ENCODE results near the gene FICD.

Gene FICD

DNA sequence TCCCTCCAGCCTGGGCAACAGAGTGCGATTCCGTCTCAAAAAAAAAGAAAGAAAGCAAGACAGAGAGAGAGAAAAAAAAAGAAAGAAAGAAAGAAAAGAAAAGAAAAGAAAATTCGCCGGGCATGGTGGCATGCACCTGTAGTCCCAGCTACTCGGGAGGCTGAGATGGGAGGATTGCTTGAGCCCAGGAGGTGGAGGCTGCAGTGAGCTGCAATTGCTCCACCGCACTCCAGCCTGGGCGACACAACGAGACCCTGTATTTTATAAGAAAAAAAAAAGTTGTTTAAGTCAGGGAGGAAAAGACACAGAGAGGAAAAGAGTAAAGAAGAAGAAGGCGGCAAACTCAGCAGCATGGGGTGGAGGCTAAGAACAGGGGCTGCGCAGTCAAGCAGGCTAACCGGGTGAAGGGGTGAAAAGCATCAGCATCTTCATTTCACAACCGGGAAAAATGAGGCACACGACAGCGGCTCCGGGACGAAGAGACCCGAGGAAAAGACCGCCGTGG, 557 bp upstream of the FICD start:
- TF ChIP-seq, protein P1, sequence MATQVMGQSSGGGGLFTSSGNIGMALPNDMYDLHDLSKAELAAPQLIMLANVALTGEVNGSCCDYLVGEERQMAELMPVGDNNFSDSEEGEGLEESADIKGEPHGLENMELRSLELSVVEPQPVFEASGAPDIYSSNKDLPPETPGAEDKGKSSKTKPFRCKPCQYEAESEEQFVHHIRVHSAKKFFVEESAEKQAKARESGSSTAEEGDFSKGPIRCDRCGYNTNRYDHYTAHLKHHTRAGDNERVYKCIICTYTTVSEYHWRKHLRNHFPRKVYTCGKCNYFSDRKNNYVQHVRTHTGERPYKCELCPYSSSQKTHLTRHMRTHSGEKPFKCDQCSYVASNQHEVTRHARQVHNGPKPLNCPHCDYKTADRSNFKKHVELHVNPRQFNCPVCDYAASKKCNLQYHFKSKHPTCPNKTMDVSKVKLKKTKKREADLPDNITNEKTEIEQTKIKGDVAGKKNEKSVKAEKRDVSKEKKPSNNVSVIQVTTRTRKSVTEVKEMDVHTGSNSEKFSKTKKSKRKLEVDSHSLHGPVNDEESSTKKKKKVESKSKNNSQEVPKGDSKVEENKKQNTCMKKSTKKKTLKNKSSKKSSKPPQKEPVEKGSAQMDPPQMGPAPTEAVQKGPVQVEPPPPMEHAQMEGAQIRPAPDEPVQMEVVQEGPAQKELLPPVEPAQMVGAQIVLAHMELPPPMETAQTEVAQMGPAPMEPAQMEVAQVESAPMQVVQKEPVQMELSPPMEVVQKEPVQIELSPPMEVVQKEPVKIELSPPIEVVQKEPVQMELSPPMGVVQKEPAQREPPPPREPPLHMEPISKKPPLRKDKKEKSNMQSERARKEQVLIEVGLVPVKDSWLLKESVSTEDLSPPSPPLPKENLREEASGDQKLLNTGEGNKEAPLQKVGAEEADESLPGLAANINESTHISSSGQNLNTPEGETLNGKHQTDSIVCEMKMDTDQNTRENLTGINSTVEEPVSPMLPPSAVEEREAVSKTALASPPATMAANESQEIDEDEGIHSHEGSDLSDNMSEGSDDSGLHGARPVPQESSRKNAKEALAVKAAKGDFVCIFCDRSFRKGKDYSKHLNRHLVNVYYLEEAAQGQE (IDR thresholded peaks at IDR 0.05; ENCODE audit: low read depth), result no peak
- no peak for TF ChIP-seq ZBTB7A (IDR thresholded peaks at IDR 0.05; ENCODE audit: low read depth)
- no peak for TF ChIP-seq CREB1 (IDR thresholded peaks at IDR 0.05; ENCODE audit: low read depth)
- TF ChIP-seq NFIC (IDR thresholded peaks at IDR 0.05), result no peak
- no peak for TF ChIP-seq RAD21 (IDR thresholded peaks at IDR 0.05; ENCODE audit: low read depth)
- no peak for TF ChIP-seq TAF1 (IDR thresholded peaks at IDR 0.05; ENCODE audit: low read depth)
- TF ChIP-seq, protein P2, sequence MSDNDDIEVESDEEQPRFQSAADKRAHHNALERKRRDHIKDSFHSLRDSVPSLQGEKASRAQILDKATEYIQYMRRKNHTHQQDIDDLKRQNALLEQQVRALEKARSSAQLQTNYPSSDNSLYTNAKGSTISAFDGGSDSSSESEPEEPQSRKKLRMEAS (IDR thresholded peaks at IDR 0.05), result no peak
- TF ChIP-seq EP300 (IDR thresholded peaks at IDR 0.05; ENCODE audit: borderline replicate concordance), result no peak
- TF ChIP-seq YY1 (IDR thresholded peaks at IDR 0.05; ENCODE audit: low read depth), result no peak
- no peak for TF ChIP-seq TCF12 (IDR thresholded peaks at IDR 0.05; ENCODE audit: low read depth)
- TF ChIP-seq EGR1 (IDR thresholded peaks at IDR 0.05), result no peak
- TF ChIP-seq USF1 (IDR thresholded peaks at IDR 0.05), result no peak

DNA sequence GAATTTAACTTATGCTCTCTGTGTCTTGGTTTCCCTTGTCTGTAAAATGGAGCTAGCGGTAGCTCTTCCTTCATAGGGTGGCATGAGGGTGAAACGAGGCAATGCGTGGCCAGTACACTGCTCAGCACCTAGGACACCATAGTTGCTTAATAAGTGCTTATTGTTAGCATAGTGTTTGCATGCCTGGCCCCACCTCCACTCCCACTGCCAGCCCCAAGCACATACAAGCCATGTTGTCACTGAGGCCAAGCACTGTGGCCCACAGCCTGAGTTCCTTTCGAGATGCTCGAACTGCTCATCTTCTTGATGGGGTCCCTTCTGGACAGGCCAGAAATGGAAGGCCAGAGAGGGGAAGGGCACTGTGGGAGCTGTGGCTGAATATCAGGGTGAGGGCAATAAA, 839 bp downstream of the FICD start:
- TF ChIP-seq FOXM1 (IDR thresholded peaks at IDR 0.05; ENCODE audit: borderline replicate concordance, low read depth), result no peak
- no peak for TF ChIP-seq EGR1 (IDR thresholded peaks at IDR 0.05)
- TF ChIP-seq NFIC (IDR thresholded peaks at IDR 0.05), result no peak
- no peak for TF ChIP-seq EP300 (IDR thresholded peaks at IDR 0.05; ENCODE audit: borderline replicate concordance)
- TF ChIP-seq TEAD4 (IDR thresholded peaks at IDR 0.05), result no peak
- no peak for TF ChIP-seq ZBTB7A (IDR thresholded peaks at IDR 0.05; ENCODE audit: low read depth)
- TF ChIP-seq, protein P1 (IDR thresholded peaks at IDR 0.05; ENCODE audit: low read depth), result no peak
- no peak for TF ChIP-seq TAF1 (IDR thresholded peaks at IDR 0.05; ENCODE audit: low read depth)
- TF ChIP-seq USF1 (IDR thresholded peaks at IDR 0.05), result no peak
- no peak for TF ChIP-seq CEBPB (IDR thresholded peaks at IDR 0.05)
- TF ChIP-seq RAD21 (IDR thresholded peaks at IDR 0.05; ENCODE audit: low read depth), result no peak

- TF ChIP-seq, protein P2 (IDR thresholded peaks at IDR 0.05), result no peak
- TF ChIP-seq CEBPB (IDR thresholded peaks at IDR 0.05) (no peak), TAF1 (IDR thresholded peaks at IDR 0.05; ENCODE audit: low read depth) (no peak), FOXM1 (IDR thresholded peaks at IDR 0.05; ENCODE audit: borderline replicate concordance, low read depth) (no peak), YY1 (IDR thresholded peaks at IDR 0.05; ENCODE audit: low read depth) (no peak), ZBTB7A (IDR thresholded peaks at IDR 0.05; ENCODE audit: low read depth) (no peak), EP300 (IDR thresholded peaks at IDR 0.05; ENCODE audit: borderline replicate concordance) (no peak), EGR1 (IDR thresholded peaks at IDR 0.05) (no peak), RAD21 (IDR thresholded peaks at IDR 0.05; ENCODE audit: low read depth) (no peak), NFIC (IDR thresholded peaks at IDR 0.05) (no peak), USF1 (IDR thresholded peaks at IDR 0.05) (no peak), TEAD4 (IDR thresholded peaks at IDR 0.05) (no peak), CREB1 (IDR thresholded peaks at IDR 0.05; ENCODE audit: low read depth) (no peak), TCF12 (IDR thresholded peaks at IDR 0.05; ENCODE audit: low read depth) (no peak)
- TF ChIP-seq, protein P1 (IDR thresholded peaks at IDR 0.05; ENCODE audit: low read depth), result no peak
Observed at GRCh38 chr12:108516511-108517275, 1.6 kb downstream of the FICD start.

Measured in Ishikawa (cell line).